RWPE1 (cell line): ENCODE measurements around the gene TRPM3.

Experiments
- CTCF ChIA-PET: fragments of 350-600 bp; sonication (Branson Sonifier 250); formaldehyde crosslinking; extraction: SDS; loops from one replicate; lab custom pipeline; 2021; lab: Yijun Ruan, JAX
- POLR2A ChIA-PET: fragments of 400-600 bp; formaldehyde crosslinking; extraction: SDS; loops from one replicate; lab custom pipeline; 2020; ENCODE audit warnings: antibody characterized with exemption; ENCODE audit not compliant: low non-redundant PET; lab: Yijun Ruan, JAX
- DNase-seq: peaks from one replicate; pipeline ENCODE4 v3.0.0; 2012; ENCODE audit warnings: low spot score
- H3K27ac ChIP-seq: fragments of 450-650 bp; 2 replicates; pipeline ENCODE4 v1.5.1; 2017
- TF ChIP-seq, protein P1 (sequence below): fragments of 450-650 bp; conservative IDR thresholded peaks from 2 replicates; pipeline ENCODE4 v1.5.1; 2017; ENCODE audit warnings: low read depth, mild to moderate bottlenecking

TRPM3 gene

DNA sequence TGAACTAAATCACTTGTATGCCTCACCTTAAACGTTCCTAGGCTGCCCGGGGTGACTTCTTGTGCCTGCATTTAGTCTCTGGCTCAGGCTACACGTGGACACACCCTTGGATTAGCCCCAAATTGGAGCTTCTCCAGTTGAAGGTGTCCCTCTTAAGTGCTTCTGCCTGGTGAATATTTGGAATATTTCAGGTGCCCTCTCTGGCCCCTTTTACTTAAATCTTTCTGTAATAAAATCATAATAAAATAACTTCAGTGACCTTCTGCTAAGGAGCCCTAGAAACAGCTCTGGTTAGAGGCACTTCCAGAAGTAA is 632.7 kb downstream of the TRPM3 start:
- TF ChIP-seq, protein P1, sequence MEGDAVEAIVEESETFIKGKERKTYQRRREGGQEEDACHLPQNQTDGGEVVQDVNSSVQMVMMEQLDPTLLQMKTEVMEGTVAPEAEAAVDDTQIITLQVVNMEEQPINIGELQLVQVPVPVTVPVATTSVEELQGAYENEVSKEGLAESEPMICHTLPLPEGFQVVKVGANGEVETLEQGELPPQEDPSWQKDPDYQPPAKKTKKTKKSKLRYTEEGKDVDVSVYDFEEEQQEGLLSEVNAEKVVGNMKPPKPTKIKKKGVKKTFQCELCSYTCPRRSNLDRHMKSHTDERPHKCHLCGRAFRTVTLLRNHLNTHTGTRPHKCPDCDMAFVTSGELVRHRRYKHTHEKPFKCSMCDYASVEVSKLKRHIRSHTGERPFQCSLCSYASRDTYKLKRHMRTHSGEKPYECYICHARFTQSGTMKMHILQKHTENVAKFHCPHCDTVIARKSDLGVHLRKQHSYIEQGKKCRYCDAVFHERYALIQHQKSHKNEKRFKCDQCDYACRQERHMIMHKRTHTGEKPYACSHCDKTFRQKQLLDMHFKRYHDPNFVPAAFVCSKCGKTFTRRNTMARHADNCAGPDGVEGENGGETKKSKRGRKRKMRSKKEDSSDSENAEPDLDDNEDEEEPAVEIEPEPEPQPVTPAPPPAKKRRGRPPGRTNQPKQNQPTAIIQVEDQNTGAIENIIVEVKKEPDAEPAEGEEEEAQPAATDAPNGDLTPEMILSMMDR = no peak
- no peak for DNase-seq
- ChIA-PET CTCF (interaction anchor here (0.5 to 0.6 kb wide), 2 partner anchors 100 to 162 kb away, joined by 3 to 4 read pairs; no protein-coding TSS in a partner anchor), POLR2A (interaction anchor here (0.6 kb wide), 1 partner anchor 75 kb away, joined by 3 read pairs; no protein-coding TSS in a partner anchor)
- no peak overlapping the region for H3K27ac ChIP-seq

- CTCF ChIA-PET = interaction anchor here (0.5 to 0.6 kb wide), 2 partner anchors 99 to 162 kb away, joined by 3 to 4 read pairs; no protein-coding TSS in a partner anchor
- DNase-seq = no peak
- TF ChIP-seq, protein P1 = no peak
- POLR2A ChIA-PET = interaction anchor here (0.6 kb wide), 1 partner anchor 74 kb away, joined by 3 read pairs; no protein-coding TSS in a partner anchor
- peak overlapping the region; percentile 82 for H3K27ac ChIP-seq
Measured at GRCh38 chr9:70488098-70488792, 633.2 kb downstream of the TRPM3 start.

DNA sequence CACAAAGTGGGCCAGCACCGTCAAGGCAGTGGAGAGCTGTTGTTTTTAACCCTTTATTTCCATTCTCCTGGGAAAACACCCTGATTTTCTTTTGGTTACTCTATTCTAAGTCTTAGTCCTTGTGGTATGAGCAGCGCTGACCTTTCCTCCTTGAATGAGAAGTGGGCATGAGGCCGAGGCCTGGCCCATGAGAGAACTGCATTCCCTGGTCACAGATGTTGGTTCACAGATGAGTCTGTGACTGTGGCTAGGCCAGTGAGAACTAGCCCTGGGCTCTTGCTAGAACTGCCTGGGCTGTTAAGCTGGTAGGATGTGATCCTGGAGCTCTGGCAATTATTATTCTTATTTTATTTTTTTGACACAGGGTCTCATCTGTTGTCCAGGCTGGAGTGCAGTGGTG is 635.3 kb downstream of the TRPM3 start:
- TF ChIP-seq, protein P1 = no peak
- H3K27ac ChIP-seq = no peak overlapping the region
- no peak for DNase-seq
- POLR2A ChIA-PET = no interaction called here
- CTCF ChIA-PET = no interaction called here

GRCh38 chr9:70485273-70485858 is 636.1 kb downstream of the TRPM3 start:
- H3K27ac ChIP-seq = peak overlapping the region; percentile 14; the same call in 1 of the 2 replicates
- TF ChIP-seq, protein P1 = no peak
- DNase-seq = no peak
- ChIA-PET POLR2A (interaction anchor here (0.9 kb wide), 1 partner anchor 65 kb away, joined by 4 read pairs; no protein-coding TSS in a partner anchor), CTCF (interaction anchor here (0.6 to 1.7 kb wide), 8 partner anchors 9 to 1262 kb away, joined by 3 to 7 read pairs (median 3); partner anchors contain the start of gene KLF9)

- ChIA-PET CTCF (interaction anchor here (0.6 to 1.7 kb wide), 15 partner anchors 8 to 1261 kb away, joined by 3 to 7 read pairs (median 3); partner anchors contain the start of gene KLF9), POLR2A (interaction anchor here (0.9 kb wide), 1 partner anchor 64 kb away, joined by 4 read pairs; no protein-coding TSS in a partner anchor)
- TF ChIP-seq, protein P1 = no peak; the same call in 1 of the 2 replicates
- DNase-seq = peak; percentile 83
- H3K27ac ChIP-seq = no peak overlapping the region
Measured at GRCh38 chr9:70484232-70485130, 636.9 kb downstream of the TRPM3 start.
